K562 (cell line): Measurements from ENCODE around the gene ORAI3. TPM values are rescaled to one million over a fixed set of nuclear protein-coding genes. Genes with fewer than 3 reads are reported as not detected.
A peak's percentile ranks its signal among the peaks of the same experiment; 100 is the strongest.

Experiments
- ARNT ChIP-seq, 2 experiments: fragments of 450-650 bp; IDR thresholded peaks; 2 replicates each; pipeline ENCODE4 v1.6.1; 2016; ENCODE audit warnings: mild to moderate bottlenecking in 1 of 2
- BCOR ChIP-seq: fragments of 450-650 bp; IDR thresholded peaks from 2 replicates; pipeline ENCODE4 v1.6.1; 2016
- BDP1 ChIP-seq: IDR thresholded peaks from 3 replicates; pipeline ENCODE4 v1.6.1; 2011; ENCODE audit not compliant: insufficient read length, insufficient read depth
- CBX3 ChIP-seq, 2 experiments: IDR thresholded peaks; 1 replicate in 1 of 2; 2 replicates in 1 of 2; pipeline ENCODE4 v1.6.1; 2012; ENCODE audit warnings: inconsistent platforms in 2 of 2, low read length in 2 of 2, borderline replicate concordance in 1 of 2, control low read depth in 1 of 2
- CREM ChIP-seq: IDR thresholded peaks from 2 replicates; pipeline ENCODE4 v1.6.1; 2014; ENCODE audit warnings: antibody characterized with exemption, low read depth
- ELF4 ChIP-seq: fragments of 450-650 bp; formaldehyde crosslinking; IDR thresholded peaks from 2 replicates; pipeline ENCODE4 v1.4.0; 2022; ENCODE audit warnings: missing genetic modification characterization
- ETS2 ChIP-seq: IDR thresholded peaks from 2 replicates; pipeline ENCODE4 v1.6.1; 2016; ENCODE audit warnings: borderline replicate concordance, missing genetic modification characterization, mild to moderate bottlenecking, moderate library complexity, missing compliant biosample characterization; ENCODE audit not compliant: poor library complexity, severe bottlenecking
- GATA2 ChIP-seq: sonication (generic); formaldehyde crosslinking; IDR thresholded peaks from 2 replicates; pipeline ENCODE4 v1.4.0; 2020; ENCODE audit warnings: mild to moderate bottlenecking, missing genetic modification reagents
- MAFK ChIP-seq: IDR thresholded peaks from 2 replicates; pipeline ENCODE4 v1.6.1; 2011; ENCODE audit warnings: low read length, improper control_type of control experiment
- MEF2A ChIP-seq: IDR thresholded peaks from 2 replicates; pipeline ENCODE4 v1.6.1; 2011; ENCODE audit warnings: low read depth, mild to moderate bottlenecking, low read length, moderate library complexity; ENCODE audit not compliant: control insufficient read depth
- MEIS2 ChIP-seq: fragments of 450-650 bp; IDR thresholded peaks from 2 replicates; pipeline ENCODE4 v1.6.1; 2014; ENCODE audit warnings: mild to moderate bottlenecking; ENCODE audit not compliant: partially characterized antibody
- RBM17 ChIP-seq: fragments of 200-400 bp; formaldehyde crosslinking; IDR thresholded peaks from 2 replicates; pipeline ENCODE4 v1.6.1; 2017; ENCODE audit warnings: low read depth, mild to moderate bottlenecking, low read length, borderline replicate concordance
- RCOR1 ChIP-seq, 2 experiments: IDR thresholded peaks; 2 replicates each; pipeline ENCODE4 v1.6.1; 2012; ENCODE audit warnings: low read depth in 2 of 2, low read length in 2 of 2, borderline replicate concordance in 1 of 2, improper control_type of control experiment in 1 of 2
- SNIP1 ChIP-seq: fragments of 450-650 bp; IDR thresholded peaks from 2 replicates; pipeline ENCODE4 v1.7.1; 2017; ENCODE audit warnings: low read depth, mild to moderate bottlenecking
- TAF1 ChIP-seq: IDR thresholded peaks from 2 replicates; pipeline ENCODE4 v1.6.1; 2011; ENCODE audit warnings: mild to moderate bottlenecking, low read length, moderate library complexity; ENCODE audit not compliant: insufficient read depth, control insufficient read depth, severe bottlenecking; ENCODE audit errors: extremely low read depth
- TAF9B ChIP-seq: fragments of 450-650 bp; IDR thresholded peaks from 2 replicates; pipeline ENCODE4 v1.6.1; 2018; ENCODE audit warnings: mild to moderate bottlenecking; ENCODE audit not compliant: partially characterized antibody
- TRIM28 ChIP-seq: fragments of 450-650 bp; IDR thresholded peaks from 2 replicates; pipeline ENCODE4 v1.6.1; 2017
- ZNF224 ChIP-seq: sonication (generic); formaldehyde crosslinking; IDR thresholded peaks from 2 replicates; pipeline ENCODE4 v1.8.0; 2022; ENCODE audit warnings: mild to moderate bottlenecking, missing genetic modification reagents
- ZNF239 ChIP-seq: fragments of 250-450 bp; sonication (Bioruptor Pico); IDR thresholded peaks from 2 replicates; pipeline ENCODE4 v1.4.0; 2020; ENCODE audit warnings: mild to moderate bottlenecking
- ZNF347 ChIP-seq: fragments of 450-650 bp; formaldehyde crosslinking; IDR thresholded peaks from 2 replicates; pipeline ENCODE4 v1.4.0; 2020; ENCODE audit warnings: low read depth, mild to moderate bottlenecking, moderate library complexity
- ZNF668 ChIP-seq: fragments of 250-450 bp; sonication (Bioruptor Pico); IDR thresholded peaks from 2 replicates; pipeline ENCODE4 v1.8.0; 2022; ENCODE audit warnings: mild to moderate bottlenecking, inconsistent platforms
- ZSCAN29 ChIP-seq: fragments of 450-650 bp; IDR thresholded peaks from 2 replicates; pipeline ENCODE4 v1.6.1; 2017
- ZSCAN32 ChIP-seq: fragments of 450-650 bp; formaldehyde crosslinking; IDR thresholded peaks from 2 replicates; pipeline ENCODE4 v1.4.0; 2020; ENCODE audit warnings: mild to moderate bottlenecking, moderate library complexity
- polyA plus RNA-seq, 8 experiments: library from polyadenylated mRNA; depleted of rRNA in 4 of 8; stranded (reverse) in 5 of 8; unstranded in 3 of 8; fragments of >200 nt; fragmentation: Nextera tagmentation in 2 of 8; fragmentation: Illumina TruSeq in 1 of 8; extraction: Ambion mirVana in 2 of 8; extraction: Trizol in 1 of 8; gene quantifications; 2 replicates each; pipeline versions ENCODE4 v1.2.1 to v1.2.3, GENCODE V29; 2011 to 2014; ENCODE audit warnings: inconsistent platforms in 1 of 8, missing spikeins in 1 of 8
- total RNA-seq, 7 experiments: library from RNA; depleted of rRNA in 6 of 7; stranded (reverse); fragments of >200 nt in 6 of 7; fragmentation: Illumina TruSeq in 2 of 7; extraction: Trizol in 2 of 7; gene quantifications; 2 replicates each; pipeline versions ENCODE4 v1.2.1 to v1.2.3, GENCODE V29; 2011 to 2021; ENCODE audit warnings: low replicate concordance in 1 of 7
- TF ChIP-seq, protein P1 (sequence below): fragments of 450-650 bp; formaldehyde crosslinking; IDR thresholded peaks from 2 replicates; pipeline ENCODE4 v1.4.0; 2022; ENCODE audit warnings: mild to moderate bottlenecking, moderate library complexity
- TF ChIP-seq, protein P2 (sequence below): fragments of 200-800 bp; sonication (Bioruptor generic); IDR thresholded peaks from 2 replicates; pipeline ENCODE4 v1.6.1; 2016; ENCODE audit warnings: missing genetic modification characterization, missing compliant biosample characterization

Gene ORAI3
- total and polyA plus RNA-seq, 9 of the 15 experiments (the other 6 are each of a cell fraction or from before 2014, with no cell fraction given) = 4.9 to 23.3 (median 14.1) TPM

DNA sequence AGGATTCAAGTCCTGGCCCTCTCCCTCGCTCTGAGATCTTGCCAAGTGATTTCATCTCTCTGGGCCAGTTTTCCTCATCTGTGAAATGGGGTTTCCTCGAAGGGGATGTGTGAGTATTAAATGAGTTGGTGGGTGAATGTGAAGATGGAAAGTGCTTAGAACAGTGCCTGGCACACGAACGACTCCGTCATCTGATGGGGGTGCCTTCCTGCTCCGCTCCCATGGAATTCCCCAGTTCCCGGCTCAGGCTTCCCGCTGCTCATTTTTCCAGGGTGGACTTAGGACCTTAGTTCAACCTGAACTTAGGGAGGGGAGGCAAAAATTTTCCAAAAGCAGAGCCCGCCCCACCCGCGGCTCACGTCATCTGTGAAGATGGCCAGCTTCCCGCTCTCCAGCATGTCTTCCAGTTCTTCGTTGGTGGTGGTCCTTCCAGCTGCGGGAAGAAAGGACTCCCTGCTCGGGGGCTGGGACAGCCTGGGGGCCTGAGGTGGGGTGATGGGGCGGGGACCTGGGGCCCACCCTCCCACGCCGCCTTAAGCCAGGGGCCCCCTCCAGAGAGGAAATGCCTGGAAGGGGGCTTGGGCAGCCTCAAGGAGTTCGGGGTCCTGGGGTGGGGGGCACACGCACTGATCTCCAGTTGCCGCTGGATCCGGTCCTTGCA, 47.6 kb downstream of the ORAI3 start (continued):
- TF ChIP-seq ARNT (IDR thresholded peaks at IDR 0.05) (no peak), RBM17 (no peak), ZNF239 (CRISPR knock-in tag) (no peak), CBX3 (IDR thresholded peaks at IDR 0.05; ENCODE audit: borderline replicate concordance in 1 of 2, low read length in 2 of 2) (no peak), GATA2 (CRISPR knock-in tag) (no peak), ZSCAN29 (no peak), BDP1 (no peak), CREM (peak; percentile 45), MEIS2 (no peak), BCOR (peak; percentile 78), ELF4 (CRISPR knock-in tag) (no peak), RCOR1 (IDR thresholded peaks at IDR 0.05; ENCODE audit: borderline replicate concordance in 1 of 2, low read depth in 2 of 2, low read length in 2 of 2) (no peak; a peak in 1 of 4 replicates), MEF2A (no peak), MAFK (no peak), ETS2 (no peak), SNIP1 (peak; percentile 81), TAF1 (peak; percentile 10), TRIM28 (no peak), ZNF224 (CRISPR knock-in tag) (no peak), ZNF668 (CRISPR knock-in tag) (no peak), TAF9B (no peak), ZNF347 (no peak), ZSCAN32 (CRISPR knock-in tag) (no peak)
- TF ChIP-seq, protein P1, sequence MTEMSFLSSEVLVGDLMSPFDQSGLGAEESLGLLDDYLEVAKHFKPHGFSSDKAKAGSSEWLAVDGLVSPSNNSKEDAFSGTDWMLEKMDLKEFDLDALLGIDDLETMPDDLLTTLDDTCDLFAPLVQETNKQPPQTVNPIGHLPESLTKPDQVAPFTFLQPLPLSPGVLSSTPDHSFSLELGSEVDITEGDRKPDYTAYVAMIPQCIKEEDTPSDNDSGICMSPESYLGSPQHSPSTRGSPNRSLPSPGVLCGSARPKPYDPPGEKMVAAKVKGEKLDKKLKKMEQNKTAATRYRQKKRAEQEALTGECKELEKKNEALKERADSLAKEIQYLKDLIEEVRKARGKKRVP (CRISPR knock-in tag) = no peak
- TF ChIP-seq, protein P2, sequence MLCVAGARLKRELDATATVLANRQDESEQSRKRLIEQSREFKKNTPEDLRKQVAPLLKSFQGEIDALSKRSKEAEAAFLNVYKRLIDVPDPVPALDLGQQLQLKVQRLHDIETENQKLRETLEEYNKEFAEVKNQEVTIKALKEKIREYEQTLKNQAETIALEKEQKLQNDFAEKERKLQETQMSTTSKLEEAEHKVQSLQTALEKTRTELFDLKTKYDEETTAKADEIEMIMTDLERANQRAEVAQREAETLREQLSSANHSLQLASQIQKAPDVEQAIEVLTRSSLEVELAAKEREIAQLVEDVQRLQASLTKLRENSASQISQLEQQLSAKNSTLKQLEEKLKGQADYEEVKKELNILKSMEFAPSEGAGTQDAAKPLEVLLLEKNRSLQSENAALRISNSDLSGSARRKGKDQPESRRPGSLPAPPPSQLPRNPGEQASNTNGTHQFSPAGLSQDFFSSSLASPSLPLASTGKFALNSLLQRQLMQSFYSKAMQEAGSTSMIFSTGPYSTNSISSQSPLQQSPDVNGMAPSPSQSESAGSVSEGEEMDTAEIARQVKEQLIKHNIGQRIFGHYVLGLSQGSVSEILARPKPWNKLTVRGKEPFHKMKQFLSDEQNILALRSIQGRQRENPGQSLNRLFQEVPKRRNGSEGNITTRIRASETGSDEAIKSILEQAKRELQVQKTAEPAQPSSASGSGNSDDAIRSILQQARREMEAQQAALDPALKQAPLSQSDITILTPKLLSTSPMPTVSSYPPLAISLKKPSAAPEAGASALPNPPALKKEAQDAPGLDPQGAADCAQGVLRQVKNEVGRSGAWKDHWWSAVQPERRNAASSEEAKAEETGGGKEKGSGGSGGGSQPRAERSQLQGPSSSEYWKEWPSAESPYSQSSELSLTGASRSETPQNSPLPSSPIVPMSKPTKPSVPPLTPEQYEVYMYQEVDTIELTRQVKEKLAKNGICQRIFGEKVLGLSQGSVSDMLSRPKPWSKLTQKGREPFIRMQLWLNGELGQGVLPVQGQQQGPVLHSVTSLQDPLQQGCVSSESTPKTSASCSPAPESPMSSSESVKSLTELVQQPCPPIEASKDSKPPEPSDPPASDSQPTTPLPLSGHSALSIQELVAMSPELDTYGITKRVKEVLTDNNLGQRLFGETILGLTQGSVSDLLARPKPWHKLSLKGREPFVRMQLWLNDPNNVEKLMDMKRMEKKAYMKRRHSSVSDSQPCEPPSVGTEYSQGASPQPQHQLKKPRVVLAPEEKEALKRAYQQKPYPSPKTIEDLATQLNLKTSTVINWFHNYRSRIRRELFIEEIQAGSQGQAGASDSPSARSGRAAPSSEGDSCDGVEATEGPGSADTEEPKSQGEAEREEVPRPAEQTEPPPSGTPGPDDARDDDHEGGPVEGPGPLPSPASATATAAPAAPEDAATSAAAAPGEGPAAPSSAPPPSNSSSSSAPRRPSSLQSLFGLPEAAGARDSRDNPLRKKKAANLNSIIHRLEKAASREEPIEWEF (CRISPR knock-in tag) = no peak
